Nephron (organoid): ENCODE data around the gene KHK.

Source experiments
- H3K27ac Mint-ChIP-seq, 3 experiments: 2 replicates each; pipeline ENCODE4 v1.8.0; 2020; ENCODE audit warnings: mixed read lengths in 3 of 3, mild to moderate bottlenecking in 2 of 3, moderate library complexity in 1 of 3
- H3K27me3 Mint-ChIP-seq: 2 replicates; pipeline ENCODE4 v1.8.0; 2021; ENCODE audit warnings: low read depth, mild to moderate bottlenecking, moderate library complexity, mixed read lengths
- H3K36me3 Mint-ChIP-seq: 2 replicates; pipeline ENCODE4 v1.8.0; 2020; ENCODE audit warnings: low read depth, mixed read lengths
- H3K4me1 Mint-ChIP-seq: 2 replicates; pipeline ENCODE4 v1.8.0; 2020; ENCODE audit warnings: mixed read lengths
- H3K4me3 Mint-ChIP-seq, 3 experiments: 2 replicates each; pipeline ENCODE4 v1.8.0; 2020; ENCODE audit warnings: mild to moderate bottlenecking in 3 of 3, mixed read lengths in 3 of 3, moderate library complexity in 2 of 3
- H3K9me3 Mint-ChIP-seq: 2 replicates; pipeline ENCODE4 v1.8.0; 2020; ENCODE audit warnings: mixed read lengths
- CTCF ChIP-seq, 3 experiments: fragments of 200-600 bp; sonication (generic); IDR thresholded peaks; one replicate each; pipeline ENCODE4 v1.5.0; 2021; ENCODE audit warnings: antibody characterized with exemption in 3 of 3; ENCODE audit not compliant: unreplicated experiment in 3 of 3

The KHK gene

GRCh38 chr2:27067385-27067784 lies 19.2 kb upstream of the KHK start:
- no peaks in the 10 kb centered on the region for H3K27me3 Mint-ChIP-seq
- H3K27ac Mint-ChIP-seq = no peak overlapping the region
- H3K9me3 Mint-ChIP-seq = no peaks in the 10 kb centered on the region
- TF ChIP-seq CTCF (IDR thresholded peaks at IDR 0.05; ENCODE audit: unreplicated experiment in 3 of 3) = no peak
- no peak overlapping the region for H3K4me3 Mint-ChIP-seq
- peaks cover 45% of the 10 kb centered on the region for H3K4me1 Mint-ChIP-seq
- peaks cover 61% of the 10 kb centered on the region for H3K36me3 Mint-ChIP-seq

GRCh38 chr2:27069436-27069835 lies 17.1 kb upstream of the KHK start:
- TF ChIP-seq CTCF (IDR thresholded peaks at IDR 0.05; ENCODE audit: unreplicated experiment in 3 of 3) = no peak
- H3K4me3 Mint-ChIP-seq = peak overlapping the region; percentile 97 to 100 (median 99)
- peaks cover 56% of the 10 kb centered on the region for H3K4me1 Mint-ChIP-seq
- H3K9me3 Mint-ChIP-seq = no peaks in the 10 kb centered on the region
- H3K36me3 Mint-ChIP-seq = peaks cover 45% of the 10 kb centered on the region
- H3K27ac Mint-ChIP-seq = peak overlapping the region in 2 of 3 experiments; percentile 14 to 59
- H3K27me3 Mint-ChIP-seq = no peaks in the 10 kb centered on the region

GRCh38 chr2:27069961-27070618 lies 16.5 kb upstream of the KHK start:
- Mint-ChIP-seq H3K27me3 (no peaks in the 10 kb centered on the region), H3K9me3 (no peaks in the 10 kb centered on the region), H3K27ac (peak overlapping the region; percentile 96 to 97 (median 96)), H3K4me3 (peak overlapping the region; percentile 97 to 100 (median 99)), H3K4me1 (peaks cover 62% of the 10 kb centered on the region), H3K36me3 (peaks cover 44% of the 10 kb centered on the region)
- TF ChIP-seq CTCF (IDR thresholded peaks at IDR 0.05; ENCODE audit: unreplicated experiment in 3 of 3) = no peak

- Mint-ChIP-seq H3K4me1 (peaks cover 64% of the 10 kb centered on the region), H3K36me3 (peaks cover 39% of the 10 kb centered on the region), H3K27me3 (no peaks in the 10 kb centered on the region), H3K4me3 (peak overlapping the region; percentile 97 to 100 (median 99)), H3K9me3 (no peaks in the 10 kb centered on the region), H3K27ac (peak overlapping the region; percentile 96 to 97 (median 96))
- no peak for TF ChIP-seq CTCF (IDR thresholded peaks at IDR 0.05; ENCODE audit: unreplicated experiment in 3 of 3)
Observed at GRCh38 chr2:27070653-27071276, 15.8 kb upstream of the KHK start.

GRCh38 chr2:27071277-27071989 lies 15.1 kb upstream of the KHK start, which contains the start of gene OST4:
Gene OST4 (minus strand): TSS chr2:27071654.
- H3K27me3 Mint-ChIP-seq = no peaks in the 10 kb centered on the region
- H3K36me3 Mint-ChIP-seq = peaks cover 34% of the 10 kb centered on the region
- H3K27ac Mint-ChIP-seq = peak within 1 kb of the TSS; percentile 97 to 99 (median 98)
- peak within 1 kb of the TSS; percentile 97 to 100 (median 99) for H3K4me3 Mint-ChIP-seq
- H3K4me1 Mint-ChIP-seq = peaks cover 65% of the 10 kb centered on the region
- no peak for TF ChIP-seq CTCF (IDR thresholded peaks at IDR 0.05; ENCODE audit: unreplicated experiment in 3 of 3)
- no peaks in the 10 kb centered on the region for H3K9me3 Mint-ChIP-seq
